SU-DHL-6 (cell line): Measurements from ENCODE around the gene NME3.

Experiments
- H2AFZ ChIP-seq: fragments of 200-600 bp; sonication (generic); 2 replicates; pipeline ENCODE4 v1.6.1; 2014; ENCODE audit warnings: low read depth, mild to moderate bottlenecking, moderate library complexity, mixed read lengths, antibody characterized with exemption, low read length; ENCODE audit not compliant: severe bottlenecking
- H3F3A ChIP-seq: fragments of 200-600 bp; shearing (Covaris generic); 2 replicates; pipeline ENCODE4 v1.6.0; 2016; ENCODE audit warnings: antibody characterized with exemption, mild to moderate bottlenecking; ENCODE audit not compliant: insufficient read depth
- H3K27ac ChIP-seq: fragments of 200-600 bp; sonication (generic); 2 replicates; pipeline ENCODE4 v1.5.1; 2016; ENCODE audit warnings: low read depth, mild to moderate bottlenecking, low read length, moderate library complexity, mixed read lengths
- H3K27me3 ChIP-seq: fragments of 200-600 bp; sonication (generic), shearing (Covaris generic); 2 replicates; pipeline ENCODE4 v1.6.0; 2014; ENCODE audit warnings: mild to moderate bottlenecking, low read length
- H3K36me3 ChIP-seq: fragments of 200-600 bp; sonication (generic); 2 replicates; pipeline ENCODE4 v1.6.1; 2014; ENCODE audit warnings: mild to moderate bottlenecking, low read length, mixed read lengths
- H3K4me2 ChIP-seq: fragments of 300-600, 200-600 bp; shearing (Covaris generic), sonication (generic); 2 replicates; pipeline ENCODE4 v1.6.0; 2014; ENCODE audit warnings: low read length, low read depth, mild to moderate bottlenecking; ENCODE audit not compliant: poor library complexity, severe bottlenecking
- H3K4me3 ChIP-seq: fragments of 200-600 bp; sonication (generic); 2 replicates; pipeline ENCODE4 v1.5.1; 2014; ENCODE audit warnings: antibody characterized with exemption, low read length, mild to moderate bottlenecking, mixed read lengths; ENCODE audit not compliant: insufficient read depth, poor library complexity, severe bottlenecking
- H3K79me2 ChIP-seq: fragments of 200-600 bp; sonication (generic); 2 replicates; pipeline ENCODE4 v1.6.1; 2014; ENCODE audit warnings: mild to moderate bottlenecking, low read length, moderate library complexity; ENCODE audit not compliant: insufficient read depth
- H3K9ac ChIP-seq: fragments of 200-600 bp; sonication (generic); 2 replicates; pipeline ENCODE4 v1.7.0; 2014; ENCODE audit warnings: mild to moderate bottlenecking, low read length
- H3K9me2 ChIP-seq: fragments of 200-600 bp; sonication (generic); replicated peaks from 2 replicates; pipeline ENCODE4 v1.6.1; 2014; ENCODE audit warnings: low read length; ENCODE audit not compliant: insufficient read depth
- H3K9me3 ChIP-seq: fragments of 200-600 bp; sonication (generic); 2 replicates; pipeline ENCODE4 v1.6.1; 2014; ENCODE audit warnings: low read length, mixed read lengths; ENCODE audit not compliant: insufficient read depth
- H4K20me1 ChIP-seq: fragments of 200-600 bp; sonication (generic); 2 replicates; pipeline ENCODE4 v1.6.1; 2014; ENCODE audit warnings: low read depth, mild to moderate bottlenecking, antibody characterized with exemption, low read length, moderate library complexity, mixed read lengths
- EZH2phosphoT487 ChIP-seq: fragments of 200-600 bp; sonication (generic), shearing (Covaris generic); conservative IDR thresholded peaks from 2 replicates; pipeline ENCODE4 v1.6.1; 2018; ENCODE audit warnings: mild to moderate bottlenecking, antibody characterized with exemption, low read length, moderate library complexity, mixed read lengths
- TF ChIP-seq, protein P1 (sequence below): fragments of 200-600 bp; sonication (generic); IDR thresholded peaks from one replicate; pipeline ENCODE4 v1.5.1; 2017; ENCODE audit warnings: antibody characterized with exemption, mild to moderate bottlenecking, low read length, moderate library complexity; ENCODE audit not compliant: insufficient read depth, poor library complexity, severe bottlenecking

Gene NME3

DNA sequence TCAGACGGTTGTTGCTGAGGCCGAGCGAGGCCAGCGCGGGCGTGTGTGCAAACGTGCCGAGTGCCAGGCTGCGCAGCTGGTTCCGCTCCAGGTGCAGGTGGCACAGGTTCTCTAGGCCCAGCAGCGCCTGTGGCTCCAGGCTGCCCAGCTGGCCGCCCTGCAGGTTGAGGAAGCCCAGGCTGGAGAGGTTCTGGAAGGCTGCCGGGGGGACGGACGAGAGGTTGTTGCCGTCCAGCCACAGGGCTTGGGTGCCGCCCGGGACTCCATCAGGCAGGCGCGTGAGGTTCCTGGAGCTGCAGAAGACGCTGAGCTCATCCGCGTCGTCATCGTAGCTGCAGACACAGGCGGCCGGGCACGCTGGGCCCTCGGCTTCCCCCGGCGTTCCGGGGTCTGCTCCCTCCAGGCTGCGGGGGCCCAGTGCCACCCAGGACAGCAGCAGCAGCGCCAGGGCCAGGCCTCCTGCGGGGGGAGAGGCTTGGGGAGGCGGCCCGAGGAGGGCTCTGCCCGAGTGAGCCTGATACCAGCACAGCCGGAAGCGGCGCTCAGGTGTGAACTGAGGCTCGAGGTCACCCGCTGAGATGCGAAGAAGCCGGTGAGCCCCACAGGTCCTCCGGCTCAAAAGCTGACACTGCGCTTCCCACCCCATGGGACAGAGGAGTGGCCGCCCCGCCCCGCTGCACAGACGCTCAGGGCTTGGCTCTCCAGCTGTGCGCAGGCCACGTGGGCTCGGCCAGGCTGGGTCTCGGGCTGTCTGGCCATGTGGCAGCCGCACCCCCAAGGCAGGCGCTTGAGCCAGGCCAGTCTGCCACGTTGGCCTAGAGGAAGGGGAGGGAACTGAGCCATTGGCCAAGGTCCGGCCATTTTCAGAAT, 20.8 kb upstream of the NME3 start:
- no peak overlapping the region for H3K4me2 ChIP-seq
- H3K27me3 ChIP-seq = no peaks in the 10 kb centered on the region
- TF ChIP-seq EZH2phosphoT487 = no peak
- TF ChIP-seq, protein P1, sequence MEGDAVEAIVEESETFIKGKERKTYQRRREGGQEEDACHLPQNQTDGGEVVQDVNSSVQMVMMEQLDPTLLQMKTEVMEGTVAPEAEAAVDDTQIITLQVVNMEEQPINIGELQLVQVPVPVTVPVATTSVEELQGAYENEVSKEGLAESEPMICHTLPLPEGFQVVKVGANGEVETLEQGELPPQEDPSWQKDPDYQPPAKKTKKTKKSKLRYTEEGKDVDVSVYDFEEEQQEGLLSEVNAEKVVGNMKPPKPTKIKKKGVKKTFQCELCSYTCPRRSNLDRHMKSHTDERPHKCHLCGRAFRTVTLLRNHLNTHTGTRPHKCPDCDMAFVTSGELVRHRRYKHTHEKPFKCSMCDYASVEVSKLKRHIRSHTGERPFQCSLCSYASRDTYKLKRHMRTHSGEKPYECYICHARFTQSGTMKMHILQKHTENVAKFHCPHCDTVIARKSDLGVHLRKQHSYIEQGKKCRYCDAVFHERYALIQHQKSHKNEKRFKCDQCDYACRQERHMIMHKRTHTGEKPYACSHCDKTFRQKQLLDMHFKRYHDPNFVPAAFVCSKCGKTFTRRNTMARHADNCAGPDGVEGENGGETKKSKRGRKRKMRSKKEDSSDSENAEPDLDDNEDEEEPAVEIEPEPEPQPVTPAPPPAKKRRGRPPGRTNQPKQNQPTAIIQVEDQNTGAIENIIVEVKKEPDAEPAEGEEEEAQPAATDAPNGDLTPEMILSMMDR = no peak
- H4K20me1 ChIP-seq = no peaks in the 10 kb centered on the region
- no peak overlapping the region for H2AFZ ChIP-seq
- no peak overlapping the region for H3K27ac ChIP-seq
- H3K79me2 ChIP-seq = no peaks in the 10 kb centered on the region
- H3K36me3 ChIP-seq = no peaks in the 10 kb centered on the region
- no peak overlapping the region for H3K4me3 ChIP-seq
- H3F3A ChIP-seq = no peaks in the 10 kb centered on the region
- no peaks in the 10 kb centered on the region for H3K9me3 ChIP-seq
- H3K9me2 ChIP-seq = no peaks in the 10 kb centered on the region
- no peak overlapping the region for H3K9ac ChIP-seq

DNA sequence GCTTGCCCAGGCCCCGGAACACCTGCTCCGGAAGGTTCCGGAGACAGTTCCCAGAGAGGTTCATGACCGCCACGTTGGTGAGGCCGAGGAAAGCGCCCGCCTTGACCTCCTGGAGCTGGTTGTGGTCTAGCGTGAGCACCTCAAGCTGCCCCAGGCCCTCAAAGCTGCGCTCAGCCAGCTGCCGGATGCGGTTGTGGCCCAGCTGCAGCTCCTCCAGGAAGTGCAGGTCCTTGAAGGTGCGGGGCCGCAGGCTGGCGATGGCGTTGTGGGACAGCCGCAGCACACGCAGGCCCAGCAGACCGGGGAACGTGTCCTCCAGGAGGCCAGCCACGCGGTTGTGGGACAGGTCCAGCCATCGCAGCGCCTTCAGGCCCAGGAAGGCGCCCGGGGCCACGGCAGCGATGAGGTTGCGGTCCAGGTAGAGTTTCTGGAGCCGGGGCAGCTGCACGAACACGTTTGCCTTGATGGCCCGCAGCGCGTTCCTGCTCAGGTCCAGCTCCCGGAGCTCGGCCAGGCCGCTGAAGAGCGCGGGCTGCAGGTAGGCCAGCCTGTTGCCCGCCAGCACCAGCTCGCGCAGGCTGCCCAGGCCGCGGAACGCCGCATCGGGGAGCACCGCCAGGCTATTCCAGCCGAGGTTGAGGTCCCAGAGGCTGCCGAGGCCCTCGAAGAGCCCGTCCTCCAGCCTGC, 20.1 kb upstream of the NME3 start:
- no peak overlapping the region for H2AFZ ChIP-seq
- H3F3A ChIP-seq = no peaks in the 10 kb centered on the region
- TF ChIP-seq, protein P1 = no peak
- no peak for TF ChIP-seq EZH2phosphoT487
- H3K79me2 ChIP-seq = peaks cover 4% of the 10 kb centered on the region
- H3K9me2 ChIP-seq = no peaks in the 10 kb centered on the region
- H3K9me3 ChIP-seq = no peaks in the 10 kb centered on the region
- no peaks in the 10 kb centered on the region for H3K27me3 ChIP-seq
- H3K27ac ChIP-seq = no peak overlapping the region
- H3K4me2 ChIP-seq = no peak overlapping the region
- no peaks in the 10 kb centered on the region for H3K36me3 ChIP-seq
- H3K4me3 ChIP-seq = no peak overlapping the region
- no peak overlapping the region for H3K9ac ChIP-seq
- H4K20me1 ChIP-seq = no peaks in the 10 kb centered on the region

DNA sequence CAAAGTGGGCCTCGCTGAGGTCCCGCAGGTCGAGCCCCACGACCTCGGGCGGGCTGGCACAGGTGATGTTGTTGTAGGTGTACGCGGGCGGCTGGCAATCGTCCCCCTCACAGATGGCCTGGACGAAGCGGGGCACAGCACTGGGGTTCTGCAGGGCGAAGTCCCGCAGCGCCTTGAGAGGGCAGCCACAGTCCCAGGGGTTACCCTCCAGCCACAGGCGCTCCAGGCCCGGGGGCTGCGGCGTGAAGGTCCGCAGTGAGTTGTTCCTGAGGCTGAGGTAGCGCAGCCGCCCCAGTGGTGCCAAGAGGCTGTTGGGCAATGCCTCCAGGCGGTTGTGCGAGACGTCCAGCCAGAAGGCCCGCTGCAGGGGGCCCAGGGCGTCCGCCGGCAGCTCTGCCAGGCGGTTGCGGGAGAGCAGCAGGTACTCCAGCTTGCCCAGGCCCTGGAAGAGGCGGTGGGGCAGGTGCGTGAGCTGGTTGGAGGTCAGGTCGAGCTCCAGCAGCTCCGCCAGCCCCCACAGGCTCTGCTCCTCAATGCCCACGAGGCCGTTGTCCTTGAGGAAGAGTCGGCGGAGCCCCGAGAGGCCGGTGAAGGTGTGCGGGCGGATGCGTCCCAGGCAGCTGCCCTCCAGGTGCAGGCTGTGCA, 19.4 kb upstream of the NME3 start:
- Histone ChIP-seq H3K27ac (no peak overlapping the region), H4K20me1 (no peaks in the 10 kb centered on the region), H3K9ac (no peak overlapping the region), H3K4me3 (no peak overlapping the region), H3K9me2 (no peaks in the 10 kb centered on the region), H2AFZ (no peak overlapping the region), H3K27me3 (no peaks in the 10 kb centered on the region), H3K79me2 (peaks cover 7% of the 10 kb centered on the region), H3F3A (no peaks in the 10 kb centered on the region), H3K4me2 (no peak overlapping the region), H3K9me3 (no peaks in the 10 kb centered on the region), H3K36me3 (no peaks in the 10 kb centered on the region)
- no peak for TF ChIP-seq EZH2phosphoT487
- TF ChIP-seq, protein P1 = no peak
